ENCODE data around the gene SMARCC1.
"Not testable (repeated sequence)": the region's sequence is repeated elsewhere in the genome, so short reads cannot be mapped to it uniquely, and the experiment has no call there.

Gene SMARCC1

DNA sequence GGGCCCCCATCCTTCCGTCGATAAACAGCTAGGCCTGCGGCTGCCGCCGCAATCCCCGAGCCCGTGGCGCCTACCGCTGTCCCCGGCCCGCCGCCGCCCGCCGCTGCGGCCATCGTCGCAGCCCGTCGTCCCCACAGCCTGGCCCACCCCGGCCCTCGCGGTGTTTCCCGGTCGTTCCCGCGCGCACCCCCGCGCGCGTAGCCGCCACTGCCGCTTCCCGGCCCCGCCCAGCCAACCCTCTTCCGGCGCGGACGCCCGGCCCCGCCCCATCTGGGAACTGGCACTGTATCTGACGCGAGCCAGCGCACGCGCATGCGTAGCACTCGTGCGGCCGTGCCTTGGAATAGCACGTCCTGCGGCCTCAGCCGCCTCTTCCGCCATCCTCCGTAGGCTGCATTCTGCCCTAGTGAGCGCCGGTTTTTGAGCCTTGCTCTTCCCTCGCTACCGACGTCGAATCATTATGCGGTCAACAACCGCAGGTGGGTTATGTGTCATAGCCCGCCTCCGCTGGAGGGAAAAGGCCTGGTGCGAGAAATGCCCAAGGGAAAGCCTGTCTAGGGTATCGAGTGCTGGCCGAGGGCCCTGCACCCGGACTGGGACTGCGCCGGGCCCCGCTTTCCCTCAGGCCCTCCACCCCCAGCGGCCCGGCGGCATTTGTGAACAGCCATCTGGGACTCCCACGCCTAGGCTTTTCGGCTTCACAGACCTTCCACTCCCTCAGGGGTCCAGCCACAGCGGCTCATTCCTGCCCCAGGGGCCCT is at the start of gene SMARCC1:
SMARCC1 (minus strand) TSS at position 209 of the 761 bp plus-strand sequence; CDS start at position 113, 96 bp downstream.
- peaks cover 46% of the 10 kb centered on the region for H3K36me3 Mint-ChIP-seq
- ATAC-seq (peak; percentile 96), DNase-seq (ENCODE audit: low spot score in 2 of 2) (peak; percentile 95 to 99)
- peak within 1 kb of the TSS; percentile 98 for H3K27ac Mint-ChIP-seq
- H3K9me3 Mint-ChIP-seq = no peaks in the 10 kb centered on the region
- H3K4me3 Mint-ChIP-seq = peak within 1 kb of the TSS; percentile 91
- H3K4me1 Mint-ChIP-seq = peaks cover 16% of the 10 kb centered on the region

DNA sequence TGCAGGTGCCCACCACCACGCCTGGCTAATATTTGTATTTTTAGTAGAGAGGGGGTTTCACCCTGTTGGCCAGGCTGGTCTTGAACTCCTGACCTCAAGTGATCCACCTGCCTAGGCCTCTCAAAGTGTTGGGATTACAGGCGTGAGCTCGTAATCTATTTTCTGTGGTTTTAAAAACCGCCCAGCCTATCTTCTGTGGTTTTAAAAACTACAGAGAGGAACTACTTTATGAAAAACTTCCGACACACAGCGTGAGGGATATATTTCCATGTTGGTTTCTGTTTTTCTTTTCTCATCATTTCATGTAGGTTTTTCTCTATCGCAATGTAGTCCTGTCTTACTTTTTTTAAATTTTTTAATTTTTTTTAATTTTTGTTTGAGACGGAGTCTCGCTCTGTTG is 47.8 kb upstream of the SMARCC1 start:
- peaks cover 20% of the 10 kb centered on the region for H3K4me1 Mint-ChIP-seq
- not testable (repeated sequence) for H3K4me3 Mint-ChIP-seq; ATAC-seq; DNase-seq (ENCODE audit: low spot score in 2 of 2); H3K9me3 Mint-ChIP-seq
- peak overlapping the region; percentile 60 for H3K27ac Mint-ChIP-seq
- peaks cover 82% of the 10 kb centered on the region for H3K36me3 Mint-ChIP-seq

DNA sequence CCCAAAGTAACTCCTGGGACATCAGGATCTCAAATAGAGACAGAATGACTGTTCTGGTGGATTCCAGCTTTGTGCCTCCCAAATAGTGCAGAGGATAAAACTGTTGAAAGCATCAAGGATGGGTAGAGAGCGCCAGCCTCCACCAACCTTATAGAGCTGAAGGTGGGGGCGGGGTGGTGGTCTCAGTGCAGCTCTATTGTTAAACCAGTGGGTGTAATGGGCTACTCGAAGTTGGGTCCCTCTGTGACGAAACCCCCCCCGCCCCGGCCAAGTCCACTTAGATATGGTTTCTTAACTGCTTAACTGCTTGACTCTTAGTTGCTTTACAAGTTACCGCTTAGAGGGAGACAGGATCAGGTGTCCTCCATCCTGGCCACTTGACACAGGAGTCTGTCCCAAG is 43.9 kb upstream of the SMARCC1 start:
- ATAC-seq (no peak), DNase-seq (ENCODE audit: low spot score in 2 of 2) (no peak)
- Mint-ChIP-seq H3K9me3 (no peaks in the 10 kb centered on the region), H3K4me1 (peaks cover 23% of the 10 kb centered on the region), H3K36me3 (peaks cover 49% of the 10 kb centered on the region), H3K4me3 (peak overlapping the region; percentile 86), H3K27ac (peak overlapping the region; percentile 93)

DNA sequence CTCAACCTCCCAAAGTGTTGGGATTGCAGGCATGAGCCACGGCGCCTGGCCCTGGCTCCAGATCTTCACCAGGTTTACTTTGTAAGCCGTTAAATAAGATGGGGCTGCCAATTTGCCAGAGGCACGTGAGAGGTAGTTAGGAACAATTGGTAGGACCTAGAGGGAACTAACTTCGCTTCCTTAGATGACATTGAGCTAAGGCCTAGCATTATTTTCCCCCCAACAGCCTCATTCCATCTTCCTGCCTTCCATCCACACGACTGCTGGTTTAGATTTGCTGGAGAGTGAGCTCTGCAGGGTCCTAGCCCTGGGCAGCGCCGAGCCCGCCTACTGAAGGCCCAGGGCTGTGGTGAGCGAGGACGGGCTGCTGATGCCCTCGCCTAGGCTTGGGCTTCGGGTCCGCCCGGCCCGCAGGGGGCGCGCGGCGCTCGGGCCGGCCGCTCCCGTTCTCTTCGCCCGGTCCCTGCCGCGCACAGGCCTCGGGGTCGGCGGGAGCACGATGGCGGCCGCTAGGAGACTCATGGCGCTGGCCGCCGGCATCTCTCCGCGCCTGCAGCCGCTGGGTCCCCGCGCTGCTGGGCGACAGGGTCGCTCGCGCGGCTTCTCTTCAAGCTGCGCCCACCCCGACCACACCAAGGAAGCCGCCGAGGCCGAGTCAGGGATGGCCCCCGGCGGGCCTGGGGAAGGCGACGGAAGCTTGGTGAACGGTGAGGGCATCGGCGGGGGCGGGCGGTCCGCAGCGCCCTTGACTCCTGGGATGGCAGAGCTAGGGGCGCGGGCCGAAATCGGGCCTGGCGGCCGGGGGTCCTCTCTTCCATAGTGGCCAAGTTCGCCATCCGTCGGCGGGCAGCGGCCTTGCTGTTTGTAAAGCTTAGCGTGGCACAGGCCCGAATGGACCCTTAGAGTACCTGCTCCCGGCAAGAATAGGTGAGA is 43.1 kb upstream of the SMARCC1 start:
- Mint-ChIP-seq H3K27ac (peak overlapping the region; percentile 93), H3K36me3 (peaks cover 44% of the 10 kb centered on the region), H3K9me3 (no peaks in the 10 kb centered on the region), H3K4me1 (peaks cover 23% of the 10 kb centered on the region), H3K4me3 (peak overlapping the region; percentile 86)
- peak; percentile 99 for ATAC-seq
- peak; percentile 76 to 87 for DNase-seq (ENCODE audit: low spot score in 2 of 2)

DNA sequence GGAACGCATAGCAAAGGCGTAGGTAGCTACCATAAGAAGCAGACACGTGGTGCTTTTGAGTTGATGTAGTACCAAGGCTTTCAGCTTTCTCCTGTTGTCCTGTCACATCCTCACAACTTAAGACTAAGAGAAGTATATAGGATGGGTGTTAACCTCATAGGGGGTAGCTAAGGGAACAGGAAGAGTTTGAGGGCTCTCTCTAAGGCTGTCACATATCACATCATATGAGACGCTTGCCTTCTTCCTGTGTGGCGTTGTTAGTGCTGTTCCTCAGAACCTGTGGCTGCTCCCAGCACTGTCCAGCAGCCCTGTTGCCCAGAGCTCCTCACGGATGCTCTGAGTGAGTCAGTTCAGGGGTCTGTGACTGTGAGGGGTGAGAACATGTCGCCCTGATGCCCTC is 35.9 kb upstream of the SMARCC1 start:
- H3K4me1 Mint-ChIP-seq = no peaks in the 10 kb centered on the region
- H3K9me3 Mint-ChIP-seq = no peaks in the 10 kb centered on the region
- ATAC-seq (no peak), DNase-seq (ENCODE audit: low spot score in 2 of 2) (no peak)
- peaks cover 56% of the 10 kb centered on the region for H3K36me3 Mint-ChIP-seq
- H3K4me3 Mint-ChIP-seq = no peak overlapping the region
- peak overlapping the region; percentile 50 for H3K27ac Mint-ChIP-seq

DNA sequence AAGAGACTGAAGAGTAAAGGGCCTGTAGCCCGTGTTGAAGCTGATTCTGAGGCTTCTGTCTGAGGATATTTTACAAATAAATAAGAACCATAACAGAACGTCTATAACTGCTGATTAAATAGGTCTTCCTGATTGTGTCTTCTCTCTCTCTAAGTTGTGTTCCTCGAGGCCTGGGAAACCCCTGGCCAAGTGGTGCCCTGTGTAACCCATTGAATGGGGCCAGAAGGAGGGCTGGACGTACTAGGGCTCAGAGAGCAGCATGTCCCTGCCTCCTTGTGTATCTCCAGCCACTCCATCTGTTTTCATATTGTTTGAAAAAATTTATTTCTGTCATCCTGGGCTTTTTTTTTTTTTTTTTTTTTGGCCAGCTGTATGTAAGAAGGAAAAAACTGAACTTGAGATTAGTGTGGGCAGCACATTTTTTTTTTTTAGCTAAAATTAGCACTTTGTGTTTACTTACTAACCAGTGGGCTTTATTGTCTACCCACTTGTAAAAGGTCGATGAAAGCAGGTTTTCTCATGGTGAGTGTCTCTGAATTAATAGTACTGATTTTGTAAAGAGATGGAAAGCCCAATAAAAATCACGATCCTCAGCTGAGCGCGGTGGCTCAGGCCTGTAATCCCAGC is 32.0 kb upstream of the SMARCC1 start:
- peaks cover 83% of the 10 kb centered on the region for H3K36me3 Mint-ChIP-seq
- H3K4me3 Mint-ChIP-seq = no peak overlapping the region
- H3K27ac Mint-ChIP-seq = no peak overlapping the region
- H3K9me3 Mint-ChIP-seq = no peaks in the 10 kb centered on the region
- H3K4me1 Mint-ChIP-seq = no peaks in the 10 kb centered on the region
- ATAC-seq (no peak), DNase-seq (ENCODE audit: low spot score in 2 of 2) (no peak)

DNA sequence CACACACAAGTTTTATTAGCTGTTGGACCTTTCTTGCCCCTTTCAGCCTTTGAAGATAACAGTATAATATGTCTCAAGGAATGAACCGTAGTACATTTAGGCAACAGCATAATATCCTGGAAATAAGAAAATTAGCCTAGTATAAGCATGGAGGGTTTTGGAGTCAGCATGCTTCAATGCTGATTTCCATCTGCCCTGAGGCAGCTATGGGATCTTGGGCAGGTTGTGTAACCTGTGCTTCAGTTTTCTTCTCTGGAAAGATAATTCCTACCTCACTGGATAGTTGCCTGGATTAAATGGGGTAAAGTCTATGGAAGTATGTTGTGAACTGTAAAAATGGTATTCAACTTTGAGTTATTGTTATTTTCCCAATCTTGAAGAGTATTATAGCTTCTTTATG is 22.9 kb upstream of the SMARCC1 start:
- no peak for DNase-seq (ENCODE audit: low spot score in 2 of 2)
- Mint-ChIP-seq H3K36me3 (peaks cover 44% of the 10 kb centered on the region), H3K4me3 (peak overlapping the region; percentile 90), H3K27ac (no peak overlapping the region), H3K9me3 (no peaks in the 10 kb centered on the region), H3K4me1 (peaks cover 12% of the 10 kb centered on the region)
- ATAC-seq = no peak

DNA sequence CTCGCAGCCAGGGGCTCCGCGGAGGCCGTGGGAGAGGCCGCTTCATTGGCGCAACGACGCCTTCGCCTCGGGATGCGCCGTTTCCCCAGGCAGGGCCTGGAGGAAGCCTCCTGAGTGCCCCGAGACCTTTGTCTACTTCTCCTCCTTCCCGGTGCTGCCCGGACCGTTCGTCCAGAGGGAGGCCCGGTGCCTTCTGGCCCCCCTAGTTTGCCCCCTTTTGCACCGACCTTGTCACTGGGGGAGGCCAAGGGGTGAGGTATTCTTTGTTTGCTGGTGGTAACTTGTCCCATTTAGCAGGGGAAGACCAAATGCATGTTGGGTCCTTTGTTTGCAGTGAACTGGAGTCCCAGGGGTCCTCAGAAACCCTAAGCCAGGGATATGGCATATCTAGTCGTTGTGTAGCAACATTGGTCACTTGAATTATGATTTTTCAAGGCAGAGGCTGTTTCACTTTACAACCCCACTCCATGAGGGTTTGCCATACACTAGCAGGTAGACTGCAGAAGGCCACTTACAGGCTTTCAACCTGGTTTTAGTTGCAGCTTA is 21.9 kb upstream of the SMARCC1 start:
- H3K4me3 Mint-ChIP-seq = peak overlapping the region; percentile 90
- no peaks in the 10 kb centered on the region for H3K9me3 Mint-ChIP-seq
- peak overlapping the region; percentile 93 for H3K27ac Mint-ChIP-seq
- no peak for ATAC-seq
- peaks cover 34% of the 10 kb centered on the region for H3K36me3 Mint-ChIP-seq
- H3K4me1 Mint-ChIP-seq = peaks cover 12% of the 10 kb centered on the region
- DNase-seq (ENCODE audit: low spot score in 2 of 2) = no peak

DNA sequence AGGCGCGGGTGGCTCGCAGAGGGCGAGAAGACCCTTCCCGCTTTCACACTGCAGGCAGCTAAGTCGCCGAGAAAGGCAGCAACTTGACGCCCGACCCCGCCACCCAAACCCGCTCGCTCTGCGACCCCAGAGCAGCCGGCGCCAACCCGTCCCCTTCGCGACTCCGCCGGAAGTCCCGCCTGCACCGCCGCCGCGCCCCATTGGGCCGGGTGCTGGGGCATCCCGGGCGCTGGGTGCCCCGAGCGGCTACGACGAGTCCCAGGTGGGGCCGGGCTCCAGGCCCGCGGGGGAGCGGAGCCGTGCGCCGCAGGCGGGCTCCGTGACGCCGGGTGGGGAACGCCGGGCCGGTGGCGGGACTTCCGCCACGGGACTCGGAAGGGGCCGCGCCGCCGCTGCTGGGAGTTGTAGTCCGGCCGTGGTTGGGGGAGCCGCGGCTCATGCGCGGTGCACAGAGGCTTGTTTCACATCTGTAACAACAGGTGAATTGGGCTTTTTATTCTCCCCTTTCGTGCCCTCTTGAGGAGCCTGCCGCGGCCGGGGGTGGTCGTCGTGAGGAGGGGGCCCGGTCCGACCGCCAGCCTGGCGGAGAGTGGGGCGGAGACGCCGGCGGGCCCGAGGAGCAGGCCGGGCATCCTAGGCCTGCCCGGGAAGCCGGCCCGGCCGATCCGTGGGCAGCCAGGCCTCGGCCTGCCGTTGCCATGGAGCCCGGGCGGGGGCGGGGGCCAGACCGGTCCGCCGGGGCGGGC is 21.2 kb upstream of the SMARCC1 start, which contains the start of gene DHX30:
DHX30 (plus strand) TSS at position 405 of the 746 bp plus-strand sequence. CDS start 7,546 bp downstream, outside the sequence.
- ATAC-seq (peak; percentile 95), DNase-seq (ENCODE audit: low spot score in 2 of 2) (peak; percentile 78 to 93)
- Mint-ChIP-seq H3K4me1 (peaks cover 12% of the 10 kb centered on the region), H3K4me3 (peak within 1 kb of the TSS; percentile 90), H3K36me3 (peaks cover 27% of the 10 kb centered on the region), H3K9me3 (no peaks in the 10 kb centered on the region), H3K27ac (peak within 1 kb of the TSS; percentile 93)

DNA sequence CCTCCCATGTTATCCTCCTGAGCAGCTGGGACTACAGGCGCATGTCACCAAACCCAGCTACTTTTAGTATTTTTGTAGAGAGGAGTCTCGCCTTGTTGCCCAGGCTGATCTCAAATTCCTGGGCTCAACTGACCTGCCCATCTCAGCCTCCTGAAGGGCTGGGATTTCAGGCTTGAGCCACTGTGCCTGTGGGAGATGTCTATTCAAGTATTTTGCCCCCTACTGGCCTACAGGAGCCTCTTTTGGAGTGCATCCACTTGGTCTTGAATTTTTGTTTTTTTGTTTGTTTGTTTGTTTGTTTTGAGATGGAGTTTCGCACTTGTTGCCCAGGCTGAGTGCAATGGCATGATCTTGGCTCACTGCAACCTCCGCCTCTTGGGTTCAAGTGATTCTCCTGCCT is 18.0 kb upstream of the SMARCC1 start:
- Mint-ChIP-seq H3K36me3 (no peaks in the 10 kb centered on the region), H3K27ac (peak overlapping the region; percentile 20), H3K9me3 (no peaks in the 10 kb centered on the region), H3K4me1 (peaks cover 12% of the 10 kb centered on the region), H3K4me3 (no peak overlapping the region)
- DNase-seq (ENCODE audit: low spot score in 2 of 2) (no peak), ATAC-seq (no peak)

DNA sequence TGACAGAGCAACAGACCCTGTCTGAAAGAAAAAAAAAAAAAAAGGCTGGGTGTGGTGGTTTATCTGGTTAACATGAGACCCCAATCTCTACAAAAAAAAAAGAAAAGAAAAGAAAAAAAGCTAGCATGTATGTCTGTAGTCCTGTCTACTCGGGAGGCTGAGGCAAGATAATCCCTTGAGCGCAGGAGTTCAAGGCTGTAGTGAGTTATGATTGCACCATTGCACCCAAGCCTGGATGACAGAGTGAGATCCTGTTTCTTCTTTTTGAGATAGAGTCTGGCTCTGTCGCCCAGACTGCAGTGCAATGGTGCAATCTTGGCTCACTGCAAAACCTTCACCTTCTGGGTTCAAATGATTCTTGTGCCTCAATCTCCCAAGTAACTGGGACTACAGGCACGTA is 12.9 kb upstream of the SMARCC1 start:
- no peaks in the 10 kb centered on the region for H3K36me3 Mint-ChIP-seq
- H3K4me3 Mint-ChIP-seq = no peak overlapping the region
- H3K27ac Mint-ChIP-seq = no peak overlapping the region
- DNase-seq (ENCODE audit: low spot score in 2 of 2) (no peak), ATAC-seq (no peak)
- H3K4me1 Mint-ChIP-seq = no peaks in the 10 kb centered on the region
- no peaks in the 10 kb centered on the region for H3K9me3 Mint-ChIP-seq

DNA sequence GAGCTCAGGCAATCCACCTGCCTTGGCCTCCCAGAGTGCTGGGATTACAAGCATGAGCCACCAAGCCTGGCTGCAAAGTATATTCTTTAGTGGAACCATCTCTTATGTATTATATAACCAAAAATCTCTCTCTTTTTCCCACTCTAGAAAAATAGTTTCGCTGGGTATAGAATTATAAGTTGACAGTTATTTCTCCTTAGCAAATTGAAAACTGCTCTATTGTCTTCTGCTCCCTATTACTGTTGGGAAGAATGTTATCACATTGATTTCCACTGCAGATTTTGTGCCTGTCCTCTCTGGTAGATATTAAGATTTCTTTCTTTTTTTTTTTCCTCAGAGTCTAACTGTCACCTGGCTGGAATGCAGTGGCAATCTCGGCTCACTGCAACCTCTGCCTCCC is 11.0 kb upstream of the SMARCC1 start:
- ATAC-seq (no peak), DNase-seq (ENCODE audit: low spot score in 2 of 2) (no peak)
- Mint-ChIP-seq H3K36me3 (no peaks in the 10 kb centered on the region), H3K4me3 (no peak overlapping the region), H3K9me3 (no peaks in the 10 kb centered on the region), H3K27ac (no peak overlapping the region), H3K4me1 (peaks cover 6% of the 10 kb centered on the region)

DNA sequence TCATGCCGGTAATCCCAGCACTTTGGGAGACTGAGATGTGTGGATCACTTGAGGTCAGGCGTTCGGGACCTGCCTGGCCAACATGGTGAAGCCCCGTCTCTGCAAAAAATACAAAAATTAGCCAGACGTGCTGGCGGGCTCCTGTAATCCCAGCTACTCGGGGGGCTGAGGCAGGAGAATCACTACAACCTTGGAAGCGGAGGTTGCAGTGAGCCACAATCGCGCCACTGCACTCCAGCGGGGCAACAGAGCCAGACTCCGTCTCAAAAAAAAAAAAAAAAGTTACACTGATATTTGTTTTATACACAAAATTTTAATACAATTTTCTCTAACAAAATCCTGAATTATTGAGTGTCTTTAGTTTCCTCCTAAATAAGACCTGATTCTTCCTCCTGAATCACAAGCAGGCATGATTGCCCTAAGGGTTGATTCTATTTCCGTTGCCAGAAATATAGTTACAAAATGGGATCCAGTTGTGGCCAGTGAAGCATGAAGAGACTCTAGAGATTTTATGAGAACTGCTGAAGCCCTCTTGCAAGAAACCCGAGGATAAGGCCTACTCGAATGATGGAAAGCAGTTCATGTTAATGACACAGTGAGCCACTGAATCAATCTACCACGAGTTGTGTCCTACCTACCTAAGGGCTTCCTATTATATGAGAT is 9.6 kb upstream of the SMARCC1 start:
- H3K4me3 Mint-ChIP-seq = no peak overlapping the region
- H3K9me3 Mint-ChIP-seq = no peaks in the 10 kb centered on the region
- ATAC-seq (no peak), DNase-seq (ENCODE audit: low spot score in 2 of 2) (no peak)
- H3K36me3 Mint-ChIP-seq = no peaks in the 10 kb centered on the region
- H3K27ac Mint-ChIP-seq = no peak overlapping the region
- H3K4me1 Mint-ChIP-seq = peaks cover 6% of the 10 kb centered on the region

DNA sequence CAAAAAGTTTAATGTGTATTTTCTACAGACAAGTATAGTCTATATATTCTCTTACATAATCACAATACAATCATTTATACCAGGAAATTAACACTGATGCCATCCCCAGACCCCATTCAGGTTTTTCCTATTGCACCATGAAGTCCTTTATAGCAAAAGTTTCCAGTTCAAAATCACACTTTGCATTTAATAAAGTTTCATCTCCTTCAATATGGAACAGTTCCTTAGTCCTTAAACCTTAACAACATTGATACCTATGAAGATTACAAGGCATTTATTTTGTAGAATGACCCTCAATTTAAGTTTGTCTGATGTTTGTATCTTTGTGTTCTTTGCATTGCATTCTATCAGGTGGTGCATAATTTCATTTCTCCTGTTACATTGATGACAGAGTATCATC is 2.0 kb upstream of the SMARCC1 start:
- Mint-ChIP-seq H3K27ac (no peak overlapping the region), H3K4me1 (peaks cover 21% of the 10 kb centered on the region), H3K36me3 (peaks cover 31% of the 10 kb centered on the region), H3K9me3 (no peaks in the 10 kb centered on the region), H3K4me3 (no peak overlapping the region)
- ATAC-seq = no peak
- no peak for DNase-seq (ENCODE audit: low spot score in 2 of 2)
